Neuron (in vitro differentiated cells): ENCODE measurements around the gene ASF1A.

Experiments
- H2AFZ ChIP-seq: one replicate; pipeline ENCODE4 v1.6.1; 2013; ENCODE audit warnings: low read depth, mild to moderate bottlenecking, inconsistent platforms, low read length, moderate library complexity
- H3K27me3 ChIP-seq: one replicate; pipeline ENCODE4 v1.6.1; 2013; ENCODE audit warnings: low read length; ENCODE audit not compliant: insufficient read depth
- H3K36me3 ChIP-seq: one replicate; pipeline ENCODE4 v1.6.1; 2013; ENCODE audit warnings: low read length; ENCODE audit not compliant: insufficient read depth
- H3K4me1 ChIP-seq: one replicate; pipeline ENCODE4 v1.6.1; 2013; ENCODE audit warnings: low read length; ENCODE audit not compliant: insufficient read depth
- H3K4me3 ChIP-seq: 2 replicates; pipeline ENCODE4 v1.5.1; 2013; ENCODE audit warnings: mild to moderate bottlenecking, low read length, moderate library complexity
- H3K9me3 ChIP-seq: one replicate; pipeline ENCODE4 v1.6.1; 2013; ENCODE audit warnings: low read length

ASF1A gene

DNA sequence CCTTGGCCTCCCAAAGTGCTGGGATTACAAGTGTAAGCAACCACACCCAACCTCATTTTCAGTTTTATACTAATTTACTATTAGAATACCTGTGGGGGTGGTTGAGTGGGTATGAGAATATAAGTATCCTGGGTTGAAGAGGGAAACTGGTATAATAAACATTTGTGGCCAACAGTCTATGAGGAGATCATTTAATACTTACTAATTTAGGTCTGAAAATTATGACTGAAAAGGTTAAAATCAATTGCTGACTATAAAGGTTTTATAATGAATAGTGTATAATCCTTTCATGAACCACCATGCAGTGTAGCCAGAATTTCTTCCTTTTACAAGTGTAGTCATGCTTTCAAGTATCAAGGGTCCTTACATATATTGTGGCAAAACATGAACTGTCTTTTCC, 11.1 kb downstream of the ASF1A start:
- Histone ChIP-seq H3K27me3 (no peaks in the 10 kb centered on the region), H3K4me3 (no peak overlapping the region), H2AFZ (no peak overlapping the region), H3K4me1 (peaks cover 4% of the 10 kb centered on the region), H3K36me3 (peaks cover 89% of the 10 kb centered on the region), H3K9me3 (no peaks in the 10 kb centered on the region)

DNA sequence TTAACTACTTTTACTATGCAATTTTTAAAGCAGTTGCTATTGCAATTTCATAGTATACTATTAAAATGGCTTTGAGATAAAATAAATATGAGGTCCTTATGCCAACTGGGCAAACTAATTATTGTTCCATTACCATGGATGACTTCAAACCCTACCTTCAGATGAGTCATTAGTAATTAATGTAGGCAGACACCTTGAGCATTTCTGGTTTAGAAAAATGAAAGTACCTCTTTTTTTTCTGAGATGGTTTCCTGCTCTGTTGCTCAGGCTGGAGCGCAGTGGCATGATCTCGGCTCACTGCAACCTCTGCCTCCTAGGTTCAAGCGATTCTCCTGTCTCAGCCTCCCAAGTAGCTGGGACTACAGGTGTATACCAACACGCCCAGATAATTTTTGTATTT, 11.9 kb downstream of the ASF1A start:
- H3K4me1 ChIP-seq, result no peaks in the 10 kb centered on the region
- H3K27me3 ChIP-seq, result no peaks in the 10 kb centered on the region
- H3K36me3 ChIP-seq, result peaks cover 91% of the 10 kb centered on the region

DNA sequence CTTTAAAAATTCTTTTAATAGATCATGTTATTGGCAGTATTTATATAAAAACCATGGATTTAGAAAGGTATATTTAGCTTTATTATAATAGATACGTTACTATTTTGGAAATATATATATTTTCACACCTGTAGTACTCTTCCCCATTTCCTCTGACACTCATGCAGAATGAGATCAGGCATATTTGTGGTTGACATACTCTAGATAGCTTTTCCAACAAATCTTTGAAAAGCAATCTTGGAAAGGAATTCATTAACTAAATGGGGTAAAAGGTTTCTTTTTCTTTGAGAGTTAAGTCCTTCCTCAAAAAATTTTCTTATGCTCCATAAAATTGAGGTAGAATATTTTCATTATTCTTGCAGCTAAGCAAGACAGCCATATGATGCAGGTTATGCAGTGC, 14.5 kb downstream of the ASF1A start:
- Histone ChIP-seq H3K27me3 (no peaks in the 10 kb centered on the region), H3K4me3 (no peak overlapping the region), H3K9me3 (no peaks in the 10 kb centered on the region), H3K36me3 (peaks cover 87% of the 10 kb centered on the region), H2AFZ (no peak overlapping the region), H3K4me1 (no peaks in the 10 kb centered on the region)

More for the DNA sequence above, 11.9 kb downstream of the ASF1A start:
- Histone ChIP-seq H3K4me3 (no peak overlapping the region), H2AFZ (no peak overlapping the region), H3K9me3 (no peaks in the 10 kb centered on the region)

GRCh38 chr6:118912646-118913045, 18.7 kb downstream of the ASF1A start:
- H3K4me1 ChIP-seq, result no peaks in the 10 kb centered on the region
- no peak overlapping the region for H2AFZ ChIP-seq
- H3K9me3 ChIP-seq, result no peaks in the 10 kb centered on the region
- peaks cover 80% of the 10 kb centered on the region for H3K36me3 ChIP-seq
- no peaks in the 10 kb centered on the region for H3K27me3 ChIP-seq
- H3K4me3 ChIP-seq, result no peak overlapping the region

- Histone ChIP-seq H3K4me1 (no peaks in the 10 kb centered on the region), H3K4me3 (no peak overlapping the region), H3K9me3 (no peaks in the 10 kb centered on the region), H3K27me3 (no peaks in the 10 kb centered on the region), H3K36me3 (peaks cover 75% of the 10 kb centered on the region), H2AFZ (no peak overlapping the region)
Observed at GRCh38 chr6:118913161-118913560, 19.2 kb downstream of the ASF1A start.

- H3K4me1 ChIP-seq, result no peaks in the 10 kb centered on the region
- no peaks in the 10 kb centered on the region for H3K9me3 ChIP-seq
- no peak overlapping the region for H3K4me3 ChIP-seq
- no peak overlapping the region for H2AFZ ChIP-seq
- peaks cover 65% of the 10 kb centered on the region for H3K36me3 ChIP-seq
- H3K27me3 ChIP-seq, result no peaks in the 10 kb centered on the region
Observed at GRCh38 chr6:118914598-118914997, 20.6 kb downstream of the ASF1A start.

GRCh38 chr6:118917546-118918328, 23.8 kb downstream of the ASF1A start:
- H3K4me3 ChIP-seq, result no peak overlapping the region
- H3K9me3 ChIP-seq, result no peaks in the 10 kb centered on the region
- no peak overlapping the region for H2AFZ ChIP-seq
- no peaks in the 10 kb centered on the region for H3K27me3 ChIP-seq
- no peaks in the 10 kb centered on the region for H3K4me1 ChIP-seq
- H3K36me3 ChIP-seq, result peaks cover 65% of the 10 kb centered on the region

DNA sequence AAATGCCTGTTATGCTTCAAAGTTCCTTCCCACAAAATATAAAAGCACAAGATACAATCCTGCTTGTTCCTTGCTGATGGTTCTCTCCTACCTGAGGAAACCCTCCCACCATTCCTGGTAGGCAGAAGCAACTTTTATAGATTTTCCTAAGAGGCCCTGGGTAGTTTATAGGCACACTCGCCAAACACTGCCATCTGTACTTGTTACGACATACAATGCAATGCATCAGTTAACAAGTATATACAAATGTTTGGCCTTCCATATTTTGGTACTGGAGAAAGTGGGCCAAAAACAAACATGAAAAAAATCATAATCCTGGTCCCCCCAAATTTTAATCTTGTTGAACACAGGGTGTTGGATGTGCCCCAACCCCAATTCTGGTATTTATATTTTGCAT, 24.4 kb downstream of the ASF1A start:
- Histone ChIP-seq H2AFZ (no peak overlapping the region), H3K36me3 (peaks cover 66% of the 10 kb centered on the region), H3K4me3 (no peak overlapping the region), H3K9me3 (no peaks in the 10 kb centered on the region), H3K27me3 (no peaks in the 10 kb centered on the region), H3K4me1 (no peaks in the 10 kb centered on the region)

DNA sequence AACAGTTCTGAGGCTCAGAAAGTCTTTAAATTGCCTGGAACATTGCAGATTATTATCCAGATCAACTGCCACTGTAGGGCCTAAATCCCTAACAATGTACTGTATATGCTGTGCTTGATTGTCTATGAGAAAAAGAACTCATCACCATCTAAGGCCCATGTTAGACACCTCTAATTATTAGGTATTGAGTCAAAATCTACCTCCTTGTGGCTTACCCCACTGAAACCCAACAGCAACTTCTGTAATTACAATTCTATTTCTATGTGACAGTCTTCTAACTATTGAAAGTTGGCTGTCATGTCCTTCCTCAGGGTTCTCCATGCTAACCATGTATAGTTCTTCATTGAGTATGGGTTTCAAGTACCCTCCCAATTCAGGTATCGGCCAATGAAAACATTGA, 27.1 kb downstream of the ASF1A start:
- Histone ChIP-seq H3K27me3 (no peaks in the 10 kb centered on the region), H3K4me1 (no peaks in the 10 kb centered on the region), H2AFZ (no peak overlapping the region), H3K4me3 (no peak overlapping the region), H3K9me3 (no peaks in the 10 kb centered on the region), H3K36me3 (peaks cover 64% of the 10 kb centered on the region)

GRCh38 chr6:118923035-118923434, 29.1 kb downstream of the ASF1A start:
- Histone ChIP-seq H3K27me3 (no peaks in the 10 kb centered on the region), H2AFZ (no peak overlapping the region), H3K4me3 (no peak overlapping the region), H3K36me3 (peaks cover 69% of the 10 kb centered on the region), H3K4me1 (no peaks in the 10 kb centered on the region), H3K9me3 (no peaks in the 10 kb centered on the region)

DNA sequence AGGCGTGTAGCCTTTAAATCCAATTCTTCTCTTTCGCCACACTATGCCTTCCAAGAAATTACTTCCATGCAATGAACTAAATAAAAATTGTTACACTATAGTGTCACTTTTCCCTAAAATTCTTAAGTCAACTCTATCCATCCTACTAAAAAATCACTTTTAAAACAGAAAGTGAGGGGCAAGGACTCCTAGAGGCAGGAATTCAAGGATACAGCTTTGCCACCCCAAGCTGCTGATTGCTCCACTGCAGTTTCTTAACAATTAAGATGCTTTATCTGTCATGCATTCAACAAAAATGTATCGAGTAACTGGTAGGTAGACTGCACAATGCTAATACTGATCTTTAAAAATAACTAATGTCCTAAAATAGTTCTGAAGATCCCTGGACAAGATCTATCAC, 36.7 kb downstream of the ASF1A start:
- Histone ChIP-seq H2AFZ (no peak overlapping the region), H3K4me3 (no peak overlapping the region)

GRCh38 chr6:118931436-118931835, 37.5 kb downstream of the ASF1A start:
- H2AFZ ChIP-seq, result no peak overlapping the region
- H3K9me3 ChIP-seq, result no peaks in the 10 kb centered on the region
- peaks cover 7% of the 10 kb centered on the region for H3K4me1 ChIP-seq
- H3K4me3 ChIP-seq, result no peak overlapping the region
- no peaks in the 10 kb centered on the region for H3K27me3 ChIP-seq
- H3K36me3 ChIP-seq, result peaks cover 43% of the 10 kb centered on the region

More for the DNA sequence above, 36.7 kb downstream of the ASF1A start:
- Histone ChIP-seq H3K27me3 (no peaks in the 10 kb centered on the region), H3K4me1 (peaks cover 7% of the 10 kb centered on the region), H3K36me3 (peaks cover 49% of the 10 kb centered on the region), H3K9me3 (no peaks in the 10 kb centered on the region)

GRCh38 chr6:118932421-118932820, 38.5 kb downstream of the ASF1A start:
- Histone ChIP-seq H3K4me3 (no peak overlapping the region), H2AFZ (no peak overlapping the region), H3K4me1 (peaks cover 7% of the 10 kb centered on the region), H3K27me3 (no peaks in the 10 kb centered on the region), H3K9me3 (no peaks in the 10 kb centered on the region), H3K36me3 (peaks cover 37% of the 10 kb centered on the region)
